SK-N-SH (cell line): Measurements from ENCODE around the gene SGF29. TPM values are rescaled to one million over a fixed set of nuclear protein-coding genes. Genes with fewer than 3 reads are reported as not detected.

Experiments
- CTCF ChIA-PET: fragments of 300-600, 350-600 bp; formaldehyde crosslinking; extraction: SDS; loops from one replicate; lab custom pipeline; 2021; lab: Yijun Ruan, JAX
- POLR2A ChIA-PET: fragments of 350-600 bp; sonication (Branson Sonifier 250); formaldehyde crosslinking; extraction: SDS; loops from one replicate; lab custom pipeline; 2020; ENCODE audit warnings: antibody characterized with exemption, inconsistent platforms; lab: Yijun Ruan, JAX
- DNase-seq: peaks from one replicate; pipeline ENCODE4 v3.0.0; 2012
- H2AFZ ChIP-seq: fragments of 200-600 bp; sonication (generic); 2 replicates; pipeline ENCODE4 v1.8.1; 2016; ENCODE audit warnings: antibody characterized with exemption, mild to moderate bottlenecking, low read depth
- H3F3A ChIP-seq: fragments of 200-600 bp; sonication (generic); replicated peaks from 2 replicates; pipeline ENCODE3; 2016; ENCODE audit warnings: antibody characterized with exemption, mild to moderate bottlenecking; ENCODE audit not compliant: insufficient read depth
- H3K27ac ChIP-seq, 2 experiments: fragments of 200-500 bp in 1 of 2; fragments of 200-600 bp in 1 of 2; sonication (Bioruptor generic) in 1 of 2; sonication (generic), shearing (Covaris generic) in 1 of 2; 2 replicates each; pipeline versions ENCODE4 v1.5.1 to v1.6.1; 2014 to 2016; ENCODE audit warnings: low read depth in 2 of 2, inconsistent platforms in 1 of 2, low read length in 1 of 2, mild to moderate bottlenecking in 1 of 2, mixed read lengths in 1 of 2
- H3K27me3 ChIP-seq: fragments of 200-600 bp; sonication (generic), shearing (Covaris generic); 2 replicates; pipeline ENCODE4 v1.6.1; 2016; ENCODE audit warnings: mixed run types; ENCODE audit not compliant: insufficient read depth
- H3K36me3 ChIP-seq, 2 experiments: fragments of 200-500 bp in 1 of 2; fragments of 200-600 bp in 1 of 2; sonication (Bioruptor generic) in 1 of 2; sonication (generic) in 1 of 2; replicated peaks in 1 of 2; 2 replicates each; pipeline versions ENCODE3 to v1.5.1; 2014 to 2016; ENCODE audit warnings: low read length in 1 of 2, mild to moderate bottlenecking in 1 of 2; ENCODE audit not compliant: insufficient read depth in 2 of 2, control insufficient read depth in 1 of 2
- H3K4me1 ChIP-seq, 2 experiments: fragments of 200-500 bp in 1 of 2; fragments of 200-600 bp in 1 of 2; sonication (Bioruptor generic) in 1 of 2; sonication (generic), shearing (Covaris generic) in 1 of 2; 2 replicates each; pipeline versions ENCODE4 v1.5.1 to v1.6.1; 2014 to 2016; ENCODE audit warnings: low read depth in 1 of 2, low read length in 1 of 2, mixed run types in 1 of 2; ENCODE audit not compliant: insufficient read depth in 2 of 2, control insufficient read depth in 1 of 2
- H3K4me2 ChIP-seq: fragments of 200-600 bp; sonication (generic), shearing (Covaris generic); 2 replicates; pipeline ENCODE4 v1.6.1; 2017; ENCODE audit warnings: mixed run types
- H3K4me3 ChIP-seq, 2 experiments: fragments of 200-500 bp in 1 of 2; fragments of 200-600 bp in 1 of 2; sonication (Bioruptor generic) in 1 of 2; sonication (generic), shearing (Covaris generic) in 1 of 2; 2 replicates each; pipeline versions ENCODE4 v1.5.1 to v1.8.1; 2014 to 2016; ENCODE audit warnings: low read depth in 2 of 2, inconsistent platforms in 1 of 2, low read length in 1 of 2, mild to moderate bottlenecking in 1 of 2, mixed read lengths in 1 of 2, moderate library complexity in 1 of 2
- H3K79me2 ChIP-seq: fragments of 200-600 bp; sonication (generic); 2 replicates; pipeline ENCODE4 v1.8.1; 2017; ENCODE audit warnings: mild to moderate bottlenecking; ENCODE audit not compliant: insufficient read depth
- H3K9ac ChIP-seq: fragments of 200-600 bp; sonication (generic); 2 replicates; pipeline ENCODE4 v1.6.1; 2017; ENCODE audit warnings: mixed run types
- H3K9me2 ChIP-seq: fragments of 200-600 bp; sonication (generic); 2 replicates; pipeline ENCODE4 v1.6.1; 2017; ENCODE audit warnings: mixed run types
- H3K9me3 ChIP-seq: fragments of 200-600 bp; sonication (generic); 2 replicates; pipeline ENCODE4 v1.6.1; 2017; ENCODE audit warnings: mixed run types, mild to moderate bottlenecking, moderate library complexity
- H4K20me1 ChIP-seq: fragments of 200-600 bp; sonication (generic); 2 replicates; pipeline ENCODE4 v1.6.1; 2017; ENCODE audit warnings: mild to moderate bottlenecking, mixed run types; ENCODE audit not compliant: insufficient read depth
- CHD2 ChIP-seq: fragments of 150-350 bp; IDR thresholded peaks from 2 replicates; pipeline ENCODE4 v1.6.1; 2018; ENCODE audit warnings: low read length; ENCODE audit not compliant: partially characterized antibody
- EP300 ChIP-seq, 2 experiments: IDR thresholded peaks; 2 replicates each; pipeline versions ENCODE4 v1.4.0 to v1.6.1; 2012; ENCODE audit warnings: borderline replicate concordance in 1 of 2, low read depth in 1 of 2, low read length in 1 of 2
- EZH2phosphoT487 ChIP-seq: fragments of 200-600 bp; sonication (generic); IDR thresholded peaks from 2 replicates; pipeline ENCODE4 v1.6.1; 2017; ENCODE audit warnings: low read depth, mixed run types, mild to moderate bottlenecking, antibody characterized with exemption, moderate library complexity, borderline replicate concordance
- GABPA ChIP-seq: IDR thresholded peaks from 2 replicates; pipeline ENCODE4 v1.4.0; 2012; ENCODE audit warnings: low read depth, mild to moderate bottlenecking
- JUND ChIP-seq: IDR thresholded peaks from 2 replicates; pipeline ENCODE4 v1.4.0; 2012
- MAX ChIP-seq: IDR thresholded peaks from 2 replicates; pipeline ENCODE4 v1.4.0; 2012; ENCODE audit warnings: low read depth
- MEF2A ChIP-seq: IDR thresholded peaks from 2 replicates; pipeline ENCODE4 v1.4.0; 2012; ENCODE audit warnings: low read depth, borderline replicate concordance
- MXI1 ChIP-seq: IDR thresholded peaks from 2 replicates; pipeline ENCODE4 v1.6.1; 2012; ENCODE audit warnings: mild to moderate bottlenecking, low read depth, low read length, improper control_type of control experiment
- NRF1 ChIP-seq: IDR thresholded peaks from 2 replicates; pipeline ENCODE4 v1.6.1; 2012; ENCODE audit warnings: low read depth, mild to moderate bottlenecking, low read length
- RAD21 ChIP-seq: IDR thresholded peaks from 2 replicates; pipeline ENCODE4 v1.6.1; 2012; ENCODE audit warnings: mild to moderate bottlenecking, low read length
- REST ChIP-seq: IDR thresholded peaks from 2 replicates; pipeline ENCODE4 v1.6.1; 2012; ENCODE audit warnings: mild to moderate bottlenecking, low read depth, low read length, moderate library complexity
- RFX5 ChIP-seq: IDR thresholded peaks from 2 replicates; pipeline ENCODE4 v1.6.1; 2012; ENCODE audit warnings: mild to moderate bottlenecking, improper control_type of control experiment, low read length
- TAF1 ChIP-seq: IDR thresholded peaks from 2 replicates; pipeline ENCODE4 v1.6.1; 2012; ENCODE audit warnings: low read depth, mild to moderate bottlenecking, low read length, moderate library complexity, borderline replicate concordance
- TCF12 ChIP-seq: IDR thresholded peaks from 2 replicates; pipeline ENCODE4 v1.4.0; 2012
- USF1 ChIP-seq: IDR thresholded peaks from 2 replicates; pipeline ENCODE4 v1.4.0; 2012; ENCODE audit warnings: low read depth, borderline replicate concordance
- YY1 ChIP-seq: IDR thresholded peaks from 2 replicates; pipeline ENCODE4 v1.4.0; 2012; ENCODE audit warnings: low read depth, mild to moderate bottlenecking
- WGBS: methylation state at CpG from one replicate; pipeline ENCODE4 v1.1.6; 2017; ENCODE audit warnings: low lambda C conversion rate; 5-methylcytosine and 5-hydroxymethylcytosine counted together
- polyA plus RNA-seq, 3 experiments: library from polyadenylated mRNA; depleted of rRNA; stranded (reverse); fragments of >200 nt; gene quantifications; 2 replicates each; pipeline ENCODE4 v1.2.3, GENCODE V29; 2012

The SGF29 gene
- polyA plus RNA-seq, 1 of the 3 experiments (the other 2 are of a cell fraction), result 4.6 TPM

- Histone ChIP-seq H2AFZ (no peak overlapping the region), H3K4me3 (no peak overlapping the region), H3K79me2 (no peaks in the 10 kb centered on the region), H3F3A (no peaks in the 10 kb centered on the region), H3K9ac (no peak overlapping the region), H3K9me2 (no peaks in the 10 kb centered on the region), H3K27me3 (no peaks in the 10 kb centered on the region), H3K9me3 (no peaks in the 10 kb centered on the region), H3K4me1 (no peaks in the 10 kb centered on the region), H4K20me1 (no peaks in the 10 kb centered on the region), H3K4me2 (no peak overlapping the region), H3K27ac (no peak overlapping the region), H3K36me3 (no peaks in the 10 kb centered on the region)
- DNase-seq, result no peak
- no peak for TF ChIP-seq TAF1
- TF ChIP-seq CHD2, result no peak
- TF ChIP-seq MEF2A, result no peak
- TF ChIP-seq MAX, result no peak
- TF ChIP-seq TCF12, result no peak
- TF ChIP-seq RFX5, result no peak
- TF ChIP-seq YY1, result no peak
- no peak for TF ChIP-seq REST
- TF ChIP-seq GABPA, result no peak
- TF ChIP-seq MXI1, result no peak
- TF ChIP-seq JUND, result no peak
- no peak for TF ChIP-seq RAD21
- no peak for TF ChIP-seq USF1
- no peak for TF ChIP-seq EP300 (IDR thresholded peaks at IDR 0.05; ENCODE audit: borderline replicate concordance in 1 of 2, low read depth in 1 of 2, low read length in 1 of 2)
- no peak for TF ChIP-seq NRF1
- no peak for TF ChIP-seq EZH2phosphoT487
- CTCF ChIA-PET, result no interaction called here
- WGBS, result 78% methylated on average over 11 of the region's 11 CpGs
- POLR2A ChIA-PET, result no interaction called here
These were observed 30.9 kb upstream of the SGF29 start for GRCh38 chr16:28522792-28523191.
